H1 (cell line): ENCODE results near the gene GTSE1. TPM values are rescaled to one million over a fixed set of nuclear protein-coding genes. Genes with fewer than 3 reads are reported as not detected.

Experiments used
- BCL11A ChIP-seq, 2 experiments: IDR thresholded peaks; one replicate each; pipeline ENCODE4 v1.6.1; 2011; ENCODE audit warnings: low read depth in 2 of 2, low read length in 2 of 2, mild to moderate bottlenecking in 2 of 2
- CEBPB ChIP-seq: IDR thresholded peaks from 2 replicates; pipeline ENCODE4 v1.6.1; 2012; ENCODE audit warnings: low read depth, low read length
- CHD7 ChIP-seq: fragments of 300-600 bp; sonication (generic); IDR thresholded peaks from 2 replicates; pipeline ENCODE4 v1.7.1; 2012; ENCODE audit warnings: low read length, moderate library complexity, mild to moderate bottlenecking, inconsistent platforms; ENCODE audit not compliant: insufficient replicate concordance
- SIRT6 ChIP-seq: IDR thresholded peaks from one replicate; pipeline ENCODE4 v1.7.1; 2012; ENCODE audit warnings: low read length, inconsistent platforms
- polyA plus RNA-seq, 7 experiments: library from polyadenylated mRNA; depleted of rRNA in 3 of 7; stranded (reverse) in 5 of 7; unstranded in 2 of 7; fragments of >200 nt in 5 of 7; fragments of 200-250 nt in 2 of 7; gene quantifications; 1 replicate in 5 of 7; 2 replicates in 1 of 7; 4 replicates in 1 of 7; pipeline versions ENCODE4 v1.2.1 to v1.2.3, GENCODE V29; 2011 to 2013; ENCODE audit warnings: missing spikeins in 2 of 7, mixed read lengths in 2 of 7
- total RNA-seq: library from RNA; stranded (reverse); fragmentation: NEBNext Ultra II Directional; extraction: Animal tissue kit (Norgen Biotek cat#: 25700); gene quantifications from 2 replicates; pipeline ENCODE4 v1.2.1, GENCODE V29; 2021

The GTSE1 gene
- total and polyA plus RNA-seq, 2 of the 8 experiments (the other 6 are each of a cell fraction or from before 2014, with no cell fraction given), result 17.5 to 38.6 TPM

DNA sequence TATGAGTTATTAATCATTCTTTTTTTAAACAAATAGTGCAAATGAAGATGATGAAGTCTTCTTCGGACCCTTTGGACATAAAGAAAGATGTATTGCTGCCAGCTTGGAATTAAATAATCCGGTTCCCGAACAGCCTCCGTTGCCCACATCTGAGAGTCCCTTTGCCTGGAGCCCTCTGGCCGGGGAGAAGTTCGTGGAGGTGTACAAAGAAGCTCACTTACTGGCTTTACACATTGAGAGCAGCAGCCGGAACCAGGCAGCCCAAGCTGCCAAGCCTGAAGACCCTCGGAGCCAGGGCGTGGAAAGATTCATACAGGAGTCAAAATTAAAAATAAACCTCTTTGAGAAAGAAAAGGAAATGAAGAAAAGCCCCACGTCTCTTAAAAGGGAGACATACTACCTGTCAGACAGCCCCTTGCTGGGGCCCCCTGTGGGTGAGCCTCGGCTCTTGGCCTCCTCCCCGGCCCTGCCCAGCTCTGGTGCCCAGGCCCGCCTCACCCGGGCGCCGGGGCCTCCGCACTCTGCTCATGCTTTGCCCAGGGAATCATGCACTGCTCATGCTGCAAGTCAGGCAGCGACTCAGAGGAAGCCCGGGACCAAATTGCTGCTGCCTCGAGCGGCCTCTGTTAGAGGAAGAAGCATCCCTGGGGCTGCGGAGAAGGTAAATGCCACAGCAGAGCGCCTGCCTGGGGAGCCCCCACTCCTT is 11.8 kb downstream of the GTSE1 start (continued):
- TF ChIP-seq CHD7 (no peak), BCL11A (IDR thresholded peaks at IDR 0.05; ENCODE audit: low read depth in 2 of 2, low read length in 2 of 2) (no peak), CEBPB (no peak), SIRT6 (no peak)
